GM12875 (cell line): ENCODE results near the gene HIPK2.

Experiments used
- H3K4me3 ChIP-seq: one replicate; pipeline ENCODE4 v1.5.1; 2011; ENCODE audit warnings: low read depth, low read length, control low read depth
- TF ChIP-seq, protein P1 (sequence below): IDR thresholded peaks from 2 replicates; pipeline ENCODE4 v1.5.1; 2011; ENCODE audit warnings: low read depth, mild to moderate bottlenecking, control low read depth, inconsistent platforms, low read length, moderate library complexity, borderline replicate concordance; ENCODE audit not compliant: insufficient read depth

Gene HIPK2

DNA sequence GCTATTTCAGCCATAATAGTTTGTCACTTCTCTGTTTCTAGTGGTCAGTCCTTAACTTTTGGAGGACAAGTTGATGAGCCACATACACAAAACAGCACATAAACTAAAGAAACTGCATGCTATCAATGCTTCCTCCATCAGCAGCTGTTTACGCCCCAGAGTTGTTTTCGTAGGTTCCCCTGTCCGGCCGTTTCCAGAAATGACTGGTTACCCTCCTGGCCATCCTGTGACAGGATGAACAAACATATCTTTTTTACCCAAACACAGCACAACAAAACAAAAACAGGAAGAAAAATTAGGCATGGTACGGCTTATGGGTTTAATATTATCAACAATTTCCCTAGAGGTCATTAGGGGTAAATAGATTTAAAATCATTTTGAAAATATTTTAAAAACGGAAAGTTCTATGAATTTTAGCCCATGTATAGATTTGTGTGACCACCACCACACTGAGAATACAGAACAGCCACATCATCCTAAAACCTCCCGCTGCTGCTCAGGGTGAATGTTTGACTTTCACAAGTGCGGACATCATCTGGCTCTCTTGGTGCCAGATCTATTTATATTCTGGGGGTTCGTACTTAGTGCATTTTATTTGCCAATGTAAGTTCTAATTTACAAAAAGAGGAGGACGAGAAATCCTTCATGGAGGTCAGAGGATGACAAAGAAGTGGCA, 74.8 kb downstream of the HIPK2 start:
- TF ChIP-seq, protein P1, sequence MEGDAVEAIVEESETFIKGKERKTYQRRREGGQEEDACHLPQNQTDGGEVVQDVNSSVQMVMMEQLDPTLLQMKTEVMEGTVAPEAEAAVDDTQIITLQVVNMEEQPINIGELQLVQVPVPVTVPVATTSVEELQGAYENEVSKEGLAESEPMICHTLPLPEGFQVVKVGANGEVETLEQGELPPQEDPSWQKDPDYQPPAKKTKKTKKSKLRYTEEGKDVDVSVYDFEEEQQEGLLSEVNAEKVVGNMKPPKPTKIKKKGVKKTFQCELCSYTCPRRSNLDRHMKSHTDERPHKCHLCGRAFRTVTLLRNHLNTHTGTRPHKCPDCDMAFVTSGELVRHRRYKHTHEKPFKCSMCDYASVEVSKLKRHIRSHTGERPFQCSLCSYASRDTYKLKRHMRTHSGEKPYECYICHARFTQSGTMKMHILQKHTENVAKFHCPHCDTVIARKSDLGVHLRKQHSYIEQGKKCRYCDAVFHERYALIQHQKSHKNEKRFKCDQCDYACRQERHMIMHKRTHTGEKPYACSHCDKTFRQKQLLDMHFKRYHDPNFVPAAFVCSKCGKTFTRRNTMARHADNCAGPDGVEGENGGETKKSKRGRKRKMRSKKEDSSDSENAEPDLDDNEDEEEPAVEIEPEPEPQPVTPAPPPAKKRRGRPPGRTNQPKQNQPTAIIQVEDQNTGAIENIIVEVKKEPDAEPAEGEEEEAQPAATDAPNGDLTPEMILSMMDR: no peak
- H3K4me3 ChIP-seq: peak overlapping the region; percentile 26

DNA sequence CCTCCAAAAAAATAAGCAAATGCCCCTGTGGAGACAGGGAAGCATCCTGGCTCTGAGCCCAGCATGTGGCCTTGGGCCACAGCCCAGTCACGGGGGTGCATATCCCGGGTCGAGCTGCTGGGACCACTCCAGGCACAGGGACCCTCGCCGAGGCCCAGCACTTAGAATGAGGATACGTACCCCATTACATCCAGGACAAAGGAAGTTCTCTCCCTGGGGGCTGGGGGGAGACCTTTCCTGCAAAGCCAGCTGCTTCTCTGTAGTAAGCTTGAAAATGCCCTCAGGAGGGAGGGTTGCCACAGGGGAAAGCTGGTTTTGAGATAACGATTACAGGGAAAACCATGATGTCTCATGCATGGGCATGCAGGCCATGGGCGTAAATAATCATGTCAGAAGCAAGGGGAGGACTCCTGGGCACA, 75.5 kb downstream of the HIPK2 start:
- TF ChIP-seq, protein P1: no peak
- H3K4me3 ChIP-seq: no peak overlapping the region

GRCh38 chr7:139701908-139702307, 75.9 kb downstream of the HIPK2 start:
- TF ChIP-seq, protein P1: no peak
- H3K4me3 ChIP-seq: no peak overlapping the region

- TF ChIP-seq, protein P1: no peak
- H3K4me3 ChIP-seq: no peak overlapping the region
Measured at GRCh38 chr7:139700505-139701235, 77.1 kb downstream of the HIPK2 start.

- TF ChIP-seq, protein P1: peak; percentile 10; the same call in 1 of the 2 replicates
- no peak overlapping the region for H3K4me3 ChIP-seq
Measured at GRCh38 chr7:139699640-139700504, 77.9 kb downstream of the HIPK2 start.

DNA sequence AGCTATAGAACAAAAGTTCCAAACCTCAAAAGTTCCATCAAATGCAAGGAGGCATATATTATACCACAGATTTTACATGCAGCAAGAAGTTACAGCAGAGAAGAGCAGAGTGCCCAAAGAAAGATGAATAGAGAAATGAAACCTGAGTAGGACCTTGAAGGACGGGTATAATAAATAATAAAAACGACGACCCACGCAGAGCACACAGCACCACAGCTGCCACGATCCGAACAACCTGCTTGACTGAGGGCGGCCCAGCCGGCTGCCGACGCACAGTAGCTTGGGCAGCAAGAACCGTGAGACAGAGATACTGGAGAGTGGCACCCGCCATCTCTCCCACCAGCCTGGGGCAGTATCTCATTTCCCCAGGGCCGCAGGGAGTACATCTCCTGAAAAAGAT, 79.0 kb downstream of the HIPK2 start:
- H3K4me3 ChIP-seq: no peak overlapping the region
- TF ChIP-seq, protein P1: no peak

GRCh38 chr7:139698278-139698677, 79.5 kb downstream of the HIPK2 start:
- no peak overlapping the region for H3K4me3 ChIP-seq

More at GRCh38 chr7:139698278-139698677, 79.5 kb downstream of the HIPK2 start:
- TF ChIP-seq, protein P1: no peak
